Suprapubic skin (tissue), 4 donors: ENCODE results near the gene CA12. TPM values are rescaled to one million over a fixed set of nuclear protein-coding genes. Genes with fewer than 3 reads are reported as not detected.

Experiments
- DNase-seq, 2 donors: peaks; one replicate each; pipeline ENCODE4 v3.0.0-alpha.2; 2019; ENCODE audit warnings: low spot score in 2 of 2
- H3K27ac ChIP-seq: fragments of 200-600 bp; sonication (generic); one replicate; pipeline ENCODE4 v1.5.1; 2019
- H3K27me3 ChIP-seq: fragments of 200-600 bp; sonication (generic); one replicate; pipeline ENCODE4 v1.5.1; 2019
- H3K36me3 ChIP-seq: fragments of 200-600 bp; sonication (generic); one replicate; pipeline ENCODE4 v1.5.1; 2019
- H3K4me1 ChIP-seq: fragments of 200-600 bp; sonication (generic); one replicate; pipeline ENCODE4 v1.5.1; 2019
- H3K4me3 ChIP-seq: fragments of 200-600 bp; sonication (generic); one replicate; pipeline ENCODE4 v1.5.1; 2019; ENCODE audit warnings: mild to moderate bottlenecking
- H3K9me3 ChIP-seq: fragments of 200-600 bp; sonication (generic); one replicate; pipeline ENCODE4 v1.5.1; 2019
- EP300 ChIP-seq: sonication (generic); formaldehyde crosslinking; IDR thresholded peaks from one replicate; pipeline ENCODE4 v1.6.1; 2017; ENCODE audit warnings: antibody characterized with exemption
- POLR2A ChIP-seq, 2 donors: fragments of 450-650 bp; IDR thresholded peaks; one replicate each; pipeline ENCODE4 v1.6.1; 2017; ENCODE audit warnings: antibody characterized with exemption in 2 of 2, mild to moderate bottlenecking in 2 of 2, moderate library complexity in 2 of 2
- POLR2AphosphoS5 ChIP-seq, 3 donors: sonication (generic); formaldehyde crosslinking; IDR thresholded peaks; one replicate each; pipeline ENCODE4 v1.6.1; 2017; ENCODE audit warnings: antibody characterized with exemption in 3 of 3
- WGBS: methylation state at CpG from one replicate; pipeline ENCODE4 v1.1.5; 2018; 5-methylcytosine and 5-hydroxymethylcytosine counted together
- total RNA-seq, 4 donors: library from RNA; depleted of rRNA; stranded (reverse); fragments of >200 nt; gene quantifications; one replicate each; pipeline ENCODE4 v1.1.0, GENCODE V29; 2016
- TF ChIP-seq, protein P1 (sequence below), 2 donors: fragments of 200-600 bp in 1 of 2; fragments of 450-650 bp in 1 of 2; sonication (generic) in 1 of 2; IDR thresholded peaks; one replicate each; pipeline ENCODE4 v1.5.1; 2016 to 2019; ENCODE audit warnings: antibody characterized with exemption in 2 of 2, mild to moderate bottlenecking in 1 of 2, moderate library complexity in 1 of 2

The CA12 gene
- total RNA-seq, 4 donors from 2014 or later, result 292 to 338 (median 317) TPM

- TF ChIP-seq POLR2AphosphoS5 (IDR thresholded peaks at IDR 0.05) (no peak), POLR2A (IDR thresholded peaks at IDR 0.05) (no peak), EP300 (no peak)
- TF ChIP-seq, protein P1, sequence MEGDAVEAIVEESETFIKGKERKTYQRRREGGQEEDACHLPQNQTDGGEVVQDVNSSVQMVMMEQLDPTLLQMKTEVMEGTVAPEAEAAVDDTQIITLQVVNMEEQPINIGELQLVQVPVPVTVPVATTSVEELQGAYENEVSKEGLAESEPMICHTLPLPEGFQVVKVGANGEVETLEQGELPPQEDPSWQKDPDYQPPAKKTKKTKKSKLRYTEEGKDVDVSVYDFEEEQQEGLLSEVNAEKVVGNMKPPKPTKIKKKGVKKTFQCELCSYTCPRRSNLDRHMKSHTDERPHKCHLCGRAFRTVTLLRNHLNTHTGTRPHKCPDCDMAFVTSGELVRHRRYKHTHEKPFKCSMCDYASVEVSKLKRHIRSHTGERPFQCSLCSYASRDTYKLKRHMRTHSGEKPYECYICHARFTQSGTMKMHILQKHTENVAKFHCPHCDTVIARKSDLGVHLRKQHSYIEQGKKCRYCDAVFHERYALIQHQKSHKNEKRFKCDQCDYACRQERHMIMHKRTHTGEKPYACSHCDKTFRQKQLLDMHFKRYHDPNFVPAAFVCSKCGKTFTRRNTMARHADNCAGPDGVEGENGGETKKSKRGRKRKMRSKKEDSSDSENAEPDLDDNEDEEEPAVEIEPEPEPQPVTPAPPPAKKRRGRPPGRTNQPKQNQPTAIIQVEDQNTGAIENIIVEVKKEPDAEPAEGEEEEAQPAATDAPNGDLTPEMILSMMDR (IDR thresholded peaks at IDR 0.05), result no peak
- Histone ChIP-seq H3K27me3 (no peaks in the 10 kb centered on the region), H3K4me3 (no peak overlapping the region), H3K36me3 (peaks cover 8% of the 10 kb centered on the region), H3K4me1 (peaks cover 22% of the 10 kb centered on the region), H3K27ac (no peak overlapping the region), H3K9me3 (no peaks in the 10 kb centered on the region)
- no peak for DNase-seq
- 89% methylated on average over 3 of the region's 3 CpGs for WGBS
Observed at GRCh38 chr15:63340878-63341277, 40.8 kb downstream of the CA12 start.

GRCh38 chr15:63340353-63340752 is 41.3 kb downstream of the CA12 start:
- H3K9me3 ChIP-seq, result no peaks in the 10 kb centered on the region
- peaks cover 10% of the 10 kb centered on the region for H3K36me3 ChIP-seq
- no peak for DNase-seq
- H3K4me1 ChIP-seq, result peaks cover 22% of the 10 kb centered on the region
- WGBS, result 81% methylated on average over 8 of the region's 8 CpGs
- no peaks in the 10 kb centered on the region for H3K27me3 ChIP-seq
- H3K27ac ChIP-seq, result no peak overlapping the region
- TF ChIP-seq EP300, result no peak
- TF ChIP-seq POLR2AphosphoS5 (IDR thresholded peaks at IDR 0.05), result no peak
- TF ChIP-seq POLR2A (IDR thresholded peaks at IDR 0.05), result no peak
- TF ChIP-seq, protein P1 (IDR thresholded peaks at IDR 0.05), result no peak
- H3K4me3 ChIP-seq, result no peak overlapping the region

- no peak overlapping the region for H3K27ac ChIP-seq
- TF ChIP-seq POLR2AphosphoS5 (IDR thresholded peaks at IDR 0.05) (no peak), POLR2A (IDR thresholded peaks at IDR 0.05) (no peak), EP300 (no peak)
- TF ChIP-seq, protein P1 (IDR thresholded peaks at IDR 0.05), result no peak
- 65% methylated on average over 1 of the region's 1 CpG for WGBS
- H3K4me3 ChIP-seq, result no peak overlapping the region
- H3K36me3 ChIP-seq, result peaks cover 10% of the 10 kb centered on the region
- DNase-seq, result no peak
- peaks cover 22% of the 10 kb centered on the region for H3K4me1 ChIP-seq
- H3K9me3 ChIP-seq, result no peaks in the 10 kb centered on the region
- no peaks in the 10 kb centered on the region for H3K27me3 ChIP-seq
Observed at GRCh38 chr15:63339836-63340235, 41.8 kb downstream of the CA12 start.

DNA sequence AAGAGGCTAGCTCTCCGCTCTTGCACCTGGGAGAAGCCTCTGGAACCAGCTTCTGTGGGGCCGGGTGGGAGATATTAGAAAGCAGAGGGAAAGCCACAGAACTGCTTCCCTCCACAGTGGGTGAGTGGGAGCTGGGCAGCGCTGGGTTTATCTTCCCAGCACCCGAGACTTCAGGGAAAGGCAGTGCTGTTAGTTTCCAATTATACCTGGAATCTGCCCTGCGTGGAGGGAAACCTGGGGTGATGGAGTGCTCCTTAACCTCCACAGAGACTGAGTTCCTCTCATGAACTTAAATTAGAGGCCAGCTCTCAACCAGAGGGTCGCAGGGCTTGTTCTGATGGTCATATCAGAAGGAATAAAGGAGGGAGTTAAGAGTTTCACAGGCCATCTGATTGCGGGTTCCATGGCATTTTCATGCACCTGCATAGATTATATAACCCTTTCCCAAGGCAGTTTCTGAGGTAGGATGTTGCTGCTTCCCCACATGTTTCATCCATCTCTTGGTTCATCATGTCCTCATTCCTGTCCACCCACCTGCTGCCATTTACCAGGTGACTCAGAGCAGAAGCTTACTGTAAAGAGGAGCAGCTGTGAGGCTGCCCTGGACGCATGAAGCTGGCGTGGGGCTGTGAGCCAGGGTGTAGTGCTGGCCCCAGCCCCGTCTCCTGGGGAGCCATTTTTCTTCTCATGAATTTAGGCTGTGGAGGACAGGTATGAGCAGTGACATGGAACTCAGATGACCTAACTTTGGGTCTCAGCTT is 42.5 kb downstream of the CA12 start:
- WGBS, result 83% methylated on average over 9 of the region's 10 CpGs
- peaks cover 10% of the 10 kb centered on the region for H3K36me3 ChIP-seq
- TF ChIP-seq POLR2AphosphoS5 (IDR thresholded peaks at IDR 0.05) (no peak), POLR2A (IDR thresholded peaks at IDR 0.05) (no peak), EP300 (no peak)
- TF ChIP-seq, protein P1 (IDR thresholded peaks at IDR 0.05), result no peak

GRCh38 chr15:63338170-63338569 is 43.5 kb downstream of the CA12 start:
- H3K4me3 ChIP-seq, result no peak overlapping the region
- peaks cover 25% of the 10 kb centered on the region for H3K4me1 ChIP-seq
- TF ChIP-seq, protein P1 (IDR thresholded peaks at IDR 0.05), result no peak
- no peak for TF ChIP-seq EP300
- no peak for TF ChIP-seq POLR2AphosphoS5 (IDR thresholded peaks at IDR 0.05)
- TF ChIP-seq POLR2A (IDR thresholded peaks at IDR 0.05), result no peak
- peak overlapping the region; percentile 38 for H3K27ac ChIP-seq
- no peaks in the 10 kb centered on the region for H3K9me3 ChIP-seq
- H3K36me3 ChIP-seq, result peaks cover 10% of the 10 kb centered on the region
- DNase-seq, result no peak
- H3K27me3 ChIP-seq, result no peaks in the 10 kb centered on the region

More for the DNA sequence above, 42.5 kb downstream of the CA12 start:
- no peak for DNase-seq
- Histone ChIP-seq H3K4me1 (peaks cover 23% of the 10 kb centered on the region), H3K4me3 (no peak overlapping the region), H3K9me3 (no peaks in the 10 kb centered on the region), H3K27me3 (no peaks in the 10 kb centered on the region), H3K27ac (peak overlapping the region; percentile 38)
